ENCODE data around the gene ALPP. TPM values are rescaled to one million over a fixed set of nuclear protein-coding genes. Genes with fewer than 3 reads are reported as not detected.

ALPP gene
- total RNA-seq, 3 donors from 2014 or later (not counting 1 experiment from before 2014, with no cell fraction given), result 0.30 TPM; not detected in 2

DNA sequence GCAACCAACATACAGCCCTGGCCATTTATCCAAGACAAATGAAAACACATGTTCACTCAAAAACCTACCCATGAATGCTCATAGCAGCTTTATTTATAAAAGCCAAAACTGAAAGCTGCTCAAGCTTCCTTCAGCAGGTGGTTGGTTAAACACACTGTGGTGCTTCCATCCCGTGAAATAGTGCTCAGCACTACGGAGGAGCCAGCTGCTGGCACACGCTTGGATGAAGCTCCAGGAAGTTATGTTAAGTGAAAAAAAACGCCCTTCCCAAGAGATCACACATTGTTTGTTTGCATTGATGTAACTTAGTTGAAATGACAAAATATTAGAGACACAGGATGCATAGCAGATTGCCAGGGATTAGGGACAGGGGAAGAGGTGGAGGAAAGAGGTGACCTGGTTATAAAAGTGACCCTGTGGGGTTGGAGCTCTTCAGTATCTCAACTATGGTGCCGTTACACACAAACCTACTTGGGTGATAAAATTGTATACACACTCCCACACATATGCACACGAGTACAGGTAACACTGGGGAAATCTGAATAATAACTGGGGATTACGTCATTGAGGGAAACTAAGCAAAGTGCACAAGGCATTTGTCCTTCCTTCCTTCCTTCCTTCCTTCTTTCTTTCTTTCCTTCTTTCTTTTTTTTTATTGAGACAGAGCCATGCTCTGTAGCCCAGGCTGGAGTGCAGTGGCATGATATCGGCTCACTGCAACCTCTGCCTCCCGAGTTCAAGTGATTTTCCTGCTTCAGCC, 21.9 kb downstream of the ALPP start:
- Histone ChIP-seq H3K36me3 (ENCODE audit: control insufficient read depth, insufficient read depth, low read length) (no peaks in the 10 kb centered on the region), H3K9me3 (ENCODE audit: control insufficient read depth, insufficient read depth, low read length) (no peaks in the 10 kb centered on the region), H3K4me1 (ENCODE audit: control insufficient read depth, insufficient read depth, low read length) (no peaks in the 10 kb centered on the region), H3K27ac (ENCODE audit: low read length) (no peak overlapping the region), H3K27me3 (ENCODE audit: control insufficient read depth, insufficient read depth, low read length) (no peaks in the 10 kb centered on the region), H3K4me3 (ENCODE audit: low read length) (no peak overlapping the region)
- Mint-ChIP-seq H3K4me3 (no peak overlapping the region), H3K4me1 (no peaks in the 10 kb centered on the region), H3K36me3 (no peaks in the 10 kb centered on the region), H3K27ac (no peak overlapping the region), H3K9me3 (no peaks in the 10 kb centered on the region), H3K27me3 (ENCODE audit: low read depth in 2 of 2) (peaks cover 11 to 20% of the 10 kb centered on the region in 2 donors)
- WGBS (ENCODE audit: insufficient coverage), result 62% methylated on average over 8 of the region's 9 CpGs
- TF ChIP-seq, protein P1, sequence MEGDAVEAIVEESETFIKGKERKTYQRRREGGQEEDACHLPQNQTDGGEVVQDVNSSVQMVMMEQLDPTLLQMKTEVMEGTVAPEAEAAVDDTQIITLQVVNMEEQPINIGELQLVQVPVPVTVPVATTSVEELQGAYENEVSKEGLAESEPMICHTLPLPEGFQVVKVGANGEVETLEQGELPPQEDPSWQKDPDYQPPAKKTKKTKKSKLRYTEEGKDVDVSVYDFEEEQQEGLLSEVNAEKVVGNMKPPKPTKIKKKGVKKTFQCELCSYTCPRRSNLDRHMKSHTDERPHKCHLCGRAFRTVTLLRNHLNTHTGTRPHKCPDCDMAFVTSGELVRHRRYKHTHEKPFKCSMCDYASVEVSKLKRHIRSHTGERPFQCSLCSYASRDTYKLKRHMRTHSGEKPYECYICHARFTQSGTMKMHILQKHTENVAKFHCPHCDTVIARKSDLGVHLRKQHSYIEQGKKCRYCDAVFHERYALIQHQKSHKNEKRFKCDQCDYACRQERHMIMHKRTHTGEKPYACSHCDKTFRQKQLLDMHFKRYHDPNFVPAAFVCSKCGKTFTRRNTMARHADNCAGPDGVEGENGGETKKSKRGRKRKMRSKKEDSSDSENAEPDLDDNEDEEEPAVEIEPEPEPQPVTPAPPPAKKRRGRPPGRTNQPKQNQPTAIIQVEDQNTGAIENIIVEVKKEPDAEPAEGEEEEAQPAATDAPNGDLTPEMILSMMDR (IDR thresholded peaks at IDR 0.05), result no peak
- intact Hi-C loops (cut with micrococcal nuclease), result no loop called here
- DNase-seq (no peak), ATAC-seq (no peak)

DNA sequence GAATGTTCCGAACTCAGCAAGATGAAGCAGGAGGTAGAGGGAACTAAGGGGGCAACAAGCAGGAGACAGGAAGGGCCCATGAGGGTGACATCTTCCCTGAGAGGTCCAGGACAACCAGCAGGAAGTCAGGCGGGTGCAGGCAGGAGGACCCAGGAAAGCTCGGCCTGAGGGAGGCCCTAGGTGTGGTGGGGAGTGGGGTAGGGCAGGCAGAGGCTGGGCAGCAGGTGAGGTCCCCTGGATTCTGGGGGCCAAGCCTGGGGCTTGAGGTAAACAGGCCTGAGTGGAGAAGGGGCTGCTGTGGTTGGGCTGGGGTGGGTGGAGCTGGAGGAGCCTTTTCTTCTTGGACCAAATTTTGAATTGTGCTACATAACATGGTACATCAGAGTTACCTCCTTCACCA, 24.0 kb downstream of the ALPP start:
- Histone ChIP-seq H3K4me3 (ENCODE audit: low read length) (no peak overlapping the region), H3K27me3 (ENCODE audit: control insufficient read depth, insufficient read depth, low read length) (no peaks in the 10 kb centered on the region), H3K36me3 (ENCODE audit: control insufficient read depth, insufficient read depth, low read length) (no peaks in the 10 kb centered on the region), H3K9me3 (ENCODE audit: control insufficient read depth, insufficient read depth, low read length) (no peaks in the 10 kb centered on the region), H3K4me1 (ENCODE audit: control insufficient read depth, insufficient read depth, low read length) (no peaks in the 10 kb centered on the region), H3K27ac (ENCODE audit: low read length) (no peak overlapping the region)
- DNase-seq (no peak), ATAC-seq (no peak)
- 89% methylated on average over 3 of the region's 3 CpGs for WGBS (ENCODE audit: insufficient coverage)
- Mint-ChIP-seq H3K4me1 (no peaks in the 10 kb centered on the region), H3K9me3 (no peaks in the 10 kb centered on the region), H3K27me3 (ENCODE audit: low read depth in 2 of 2) (peaks cover 8 to 15% of the 10 kb centered on the region in 2 donors), H3K27ac (no peak overlapping the region), H3K36me3 (no peaks in the 10 kb centered on the region), H3K4me3 (no peak overlapping the region)
- TF ChIP-seq, protein P1 (IDR thresholded peaks at IDR 0.05), result no peak
- intact Hi-C loops (cut with micrococcal nuclease), result no loop called here

DNA sequence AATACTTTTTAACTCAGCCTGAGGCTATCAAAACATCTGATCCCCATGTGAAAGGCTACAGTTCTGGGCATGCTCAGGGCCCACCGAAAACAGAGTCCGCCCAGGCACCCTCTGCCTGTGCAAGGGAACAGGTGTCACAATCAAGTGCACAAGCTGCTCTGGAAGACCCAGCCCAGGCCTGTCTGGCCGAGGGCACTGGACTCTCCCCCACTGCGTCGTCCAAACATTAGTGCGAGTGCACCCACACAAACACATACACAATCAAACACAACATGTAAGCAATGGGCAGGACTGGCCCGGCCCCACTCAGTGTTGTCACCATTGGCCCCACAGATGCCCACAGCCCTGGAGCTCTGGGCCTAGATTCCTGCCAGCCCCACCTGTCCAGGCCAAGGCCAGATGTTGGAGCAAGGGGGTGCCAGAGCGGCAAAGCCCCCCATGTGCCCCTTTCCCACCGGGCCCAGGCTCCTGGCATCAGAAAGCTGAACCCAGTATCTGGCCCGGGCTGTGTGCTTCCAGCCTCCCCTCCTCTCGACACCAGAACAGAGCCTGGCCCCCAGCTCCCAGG, 27.5 kb downstream of the ALPP start:
- Mint-ChIP-seq H3K9me3 (no peaks in the 10 kb centered on the region), H3K27me3 (ENCODE audit: low read depth in 2 of 2) (peaks cover 0 to 5% of the 10 kb centered on the region in 2 donors), H3K36me3 (no peaks in the 10 kb centered on the region), H3K4me1 (no peaks in the 10 kb centered on the region), H3K27ac (no peak overlapping the region), H3K4me3 (no peak overlapping the region)
- ATAC-seq (no peak), DNase-seq (no peak)
- H3K27me3 ChIP-seq (ENCODE audit: control insufficient read depth, insufficient read depth, low read length), result no peaks in the 10 kb centered on the region
- TF ChIP-seq, protein P1 (IDR thresholded peaks at IDR 0.05), result no peak
- WGBS (ENCODE audit: insufficient coverage), result 91% methylated on average over 9 of the region's 11 CpGs
- no peaks in the 10 kb centered on the region for H3K36me3 ChIP-seq (ENCODE audit: control insufficient read depth, insufficient read depth, low read length)
- intact Hi-C loops (cut with micrococcal nuclease), result no loop called here
- H3K9me3 ChIP-seq (ENCODE audit: control insufficient read depth, insufficient read depth, low read length), result no peaks in the 10 kb centered on the region
- H3K4me3 ChIP-seq (ENCODE audit: low read length), result no peak overlapping the region
- no peak overlapping the region for H3K27ac ChIP-seq (ENCODE audit: low read length)
- H3K4me1 ChIP-seq (ENCODE audit: control insufficient read depth, insufficient read depth, low read length), result no peaks in the 10 kb centered on the region

All from natural killer cell (primary cell).